Kasumi-1 (cell line): ENCODE measurements around the gene CPNE9.

Experiments
- DNase-seq, 2 experiments: peaks; one replicate each; lab custom pipeline; 2025; lab: John Stamatoyannopoulos, UW

Gene CPNE9

GRCh38 chr3:9686703-9687102 lies 16.9 kb upstream of the CPNE9 start:
- no peak for DNase-seq

GRCh38 chr3:9687514-9687913 lies 16.1 kb upstream of the CPNE9 start:
- DNase-seq, result no peak

- DNase-seq, result no peak
These were observed 14.7 kb upstream of the CPNE9 start for GRCh38 chr3:9688961-9689360.

GRCh38 chr3:9689757-9690156 lies 13.9 kb upstream of the CPNE9 start:
- no peak for DNase-seq

GRCh38 chr3:9690451-9691450 lies 12.9 kb upstream of the CPNE9 start:
- no peak for DNase-seq

GRCh38 chr3:9691636-9692035 lies 12.0 kb upstream of the CPNE9 start:
- DNase-seq, result no peak

GRCh38 chr3:9692416-9692815 lies 11.2 kb upstream of the CPNE9 start:
- no peak for DNase-seq

- DNase-seq, result no peak
These were observed 8.3 kb upstream of the CPNE9 start for GRCh38 chr3:9695345-9695744.

- no peak for DNase-seq
These were observed 7.9 kb upstream of the CPNE9 start for GRCh38 chr3:9695746-9696145.

GRCh38 chr3:9696480-9697220 lies 7.0 kb upstream of the CPNE9 start:
- no peak for DNase-seq

GRCh38 chr3:9697892-9698291 lies 5.7 kb upstream of the CPNE9 start:
- DNase-seq, result no peak

- no peak for DNase-seq
These were observed 5.3 kb upstream of the CPNE9 start for GRCh38 chr3:9698293-9698692.

- DNase-seq, result no peak
These were observed 3.1 kb upstream of the CPNE9 start for GRCh38 chr3:9700536-9700935.

- no peak for DNase-seq
These were observed 2.6 kb upstream of the CPNE9 start for GRCh38 chr3:9701006-9701405.

- no peak for DNase-seq
These were observed 1.9 kb upstream of the CPNE9 start for GRCh38 chr3:9701711-9702110.

GRCh38 chr3:9703240-9703639 lies 393 bp upstream of the CPNE9 start:
- no peak for DNase-seq

GRCh38 chr3:9704347-9705322 lies 1.0 kb downstream of the CPNE9 start:
- no peak for DNase-seq

GRCh38 chr3:9710174-9710739 lies 6.6 kb downstream of the CPNE9 start:
- no peak for DNase-seq

GRCh38 chr3:9712415-9712814 lies 8.8 kb downstream of the CPNE9 start:
- no peak for DNase-seq

- no peak for DNase-seq
These were observed 9.5 kb downstream of the CPNE9 start for GRCh38 chr3:9713142-9713541.

- DNase-seq, result no peak
These were observed 11.5 kb downstream of the CPNE9 start for GRCh38 chr3:9715136-9715535.
